Hepatocyte (in vitro differentiated cells): ENCODE measurements around the gene CYP2S1. TPM values are rescaled to one million over a fixed set of nuclear protein-coding genes. Genes with fewer than 3 reads are reported as not detected.

Source experiments
- DNase-seq: peaks from one replicate; pipeline ENCODE4 v3.0.0-alpha.2; 2016; ENCODE audit warnings: low spot score
- H2AFZ ChIP-seq: fragments of 200-600 bp; sonication (generic); 2 replicates; pipeline ENCODE4 v1.6.0; 2016; ENCODE audit warnings: antibody characterized with exemption, mild to moderate bottlenecking
- H3K27ac ChIP-seq: fragments of 200-600 bp; sonication (generic); 2 replicates; pipeline ENCODE4 v1.5.1; 2016; ENCODE audit warnings: mild to moderate bottlenecking
- H3K27me3 ChIP-seq: fragments of 200-600 bp; sonication (generic); 2 replicates; pipeline ENCODE4 v1.6.1; 2016
- H3K36me3 ChIP-seq: fragments of 200-600 bp; sonication (generic); replicated peaks from 2 replicates; pipeline ENCODE4 v1.5.1; 2016; ENCODE audit warnings: low read depth; ENCODE audit not compliant: insufficient read depth
- H3K4me1 ChIP-seq: fragments of 200-600 bp; sonication (generic); 2 replicates; pipeline ENCODE4 v1.5.1; 2016; ENCODE audit warnings: mild to moderate bottlenecking, moderate library complexity; ENCODE audit not compliant: insufficient read depth
- H3K4me2 ChIP-seq: fragments of 200-600 bp; sonication (generic); 2 replicates; pipeline ENCODE4 v1.6.0; 2016
- H3K4me3 ChIP-seq: fragments of 200-600 bp; sonication (generic); 2 replicates; pipeline ENCODE4 v1.5.1; 2016; ENCODE audit warnings: mild to moderate bottlenecking
- H3K79me2 ChIP-seq: fragments of 200-600 bp; sonication (generic); 2 replicates; pipeline ENCODE4 v1.6.0; 2017; ENCODE audit warnings: mild to moderate bottlenecking
- H3K9me2 ChIP-seq: fragments of 200-600 bp; sonication (generic); replicated peaks from 2 replicates; pipeline ENCODE4 v1.6.0; 2017; ENCODE audit warnings: mild to moderate bottlenecking; ENCODE audit not compliant: insufficient read depth
- H3K9me3 ChIP-seq: fragments of 200-600 bp; sonication (generic); 2 replicates; pipeline ENCODE4 v1.5.1; 2016; ENCODE audit warnings: low read depth, mild to moderate bottlenecking
- H4K20me1 ChIP-seq: fragments of 200-600 bp; sonication (generic); 2 replicates; pipeline ENCODE4 v1.6.0; 2016; ENCODE audit warnings: mild to moderate bottlenecking; ENCODE audit not compliant: insufficient read depth, poor library complexity, severe bottlenecking
- EZH2 ChIP-seq: fragments of 200-600 bp; sonication (generic); IDR thresholded peaks from 2 replicates; pipeline ENCODE4 v1.6.1; 2016; ENCODE audit warnings: antibody characterized with exemption, mild to moderate bottlenecking, borderline replicate concordance
- EZH2phosphoT487 ChIP-seq: fragments of 200-600 bp; sonication (generic); IDR thresholded peaks from one replicate; pipeline ENCODE4 v1.6.1; 2018; ENCODE audit warnings: antibody characterized with exemption, mild to moderate bottlenecking, low read depth, moderate library complexity; ENCODE audit not compliant: unreplicated experiment, severe bottlenecking
- WGBS: methylation state at CpG from one replicate; pipeline ENCODE4 v1.1.6; 2016; ENCODE audit warnings: low lambda C conversion rate; ENCODE audit errors: missing lambda C conversion rate; 5-methylcytosine and 5-hydroxymethylcytosine counted together
- polyA plus RNA-seq: library from polyadenylated mRNA; unstranded; fragments of >200 nt; fragmentation: Nextera tagmentation; extraction: Ambion mirVana; gene quantifications from 2 replicates; pipeline ENCODE4 v1.2.1, GENCODE V29; 2016
- total RNA-seq: library from RNA; depleted of rRNA; stranded (reverse); fragments of >200 nt; gene quantifications from 2 replicates; pipeline ENCODE4 v1.2.3, GENCODE V29; 2014
- TF ChIP-seq, protein P1 (sequence below): fragments of 200-600 bp; sonication (generic); IDR thresholded peaks from 2 replicates; pipeline ENCODE4 v1.5.1; 2016; ENCODE audit warnings: antibody characterized with exemption, mild to moderate bottlenecking; ENCODE audit not compliant: poor library complexity

The CYP2S1 gene
- total and polyA plus RNA-seq, 2 experiments from 2014 or later, result 11.6 to 23.7 TPM

DNA sequence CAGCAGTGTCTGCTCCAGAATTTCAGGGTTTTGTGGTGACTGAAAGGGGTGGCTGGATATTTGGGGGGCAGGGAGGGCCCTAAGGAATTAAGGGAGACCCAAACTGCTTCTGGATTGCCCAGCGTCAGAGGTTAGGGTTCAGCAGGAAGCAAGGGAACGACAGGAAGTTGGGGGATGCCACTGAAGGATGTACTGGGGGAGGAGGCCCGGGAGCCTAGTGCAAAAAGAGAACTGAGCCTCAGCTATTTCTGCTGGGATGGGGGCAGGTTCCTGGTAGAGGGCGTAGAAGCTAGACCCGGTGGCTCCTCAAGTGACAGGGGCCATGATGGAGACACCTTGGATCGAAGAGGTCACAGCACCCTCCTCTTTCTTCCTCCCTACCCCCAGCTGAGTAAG, 1.1 kb downstream of the CYP2S1 start:
- Histone ChIP-seq H3K27ac (no peak overlapping the region), H3K79me2 (no peaks in the 10 kb centered on the region), H3K4me3 (no peak overlapping the region), H3K4me1 (peaks cover 17% of the 10 kb centered on the region), H3K9me3 (no peaks in the 10 kb centered on the region), H3K27me3 (peaks cover 4% of the 10 kb centered on the region), H2AFZ (no peak overlapping the region), H3K9me2 (no peaks in the 10 kb centered on the region), H4K20me1 (no peaks in the 10 kb centered on the region), H3K36me3 (no peaks in the 10 kb centered on the region), H3K4me2 (peak overlapping the region; percentile 87)
- TF ChIP-seq, protein P1, sequence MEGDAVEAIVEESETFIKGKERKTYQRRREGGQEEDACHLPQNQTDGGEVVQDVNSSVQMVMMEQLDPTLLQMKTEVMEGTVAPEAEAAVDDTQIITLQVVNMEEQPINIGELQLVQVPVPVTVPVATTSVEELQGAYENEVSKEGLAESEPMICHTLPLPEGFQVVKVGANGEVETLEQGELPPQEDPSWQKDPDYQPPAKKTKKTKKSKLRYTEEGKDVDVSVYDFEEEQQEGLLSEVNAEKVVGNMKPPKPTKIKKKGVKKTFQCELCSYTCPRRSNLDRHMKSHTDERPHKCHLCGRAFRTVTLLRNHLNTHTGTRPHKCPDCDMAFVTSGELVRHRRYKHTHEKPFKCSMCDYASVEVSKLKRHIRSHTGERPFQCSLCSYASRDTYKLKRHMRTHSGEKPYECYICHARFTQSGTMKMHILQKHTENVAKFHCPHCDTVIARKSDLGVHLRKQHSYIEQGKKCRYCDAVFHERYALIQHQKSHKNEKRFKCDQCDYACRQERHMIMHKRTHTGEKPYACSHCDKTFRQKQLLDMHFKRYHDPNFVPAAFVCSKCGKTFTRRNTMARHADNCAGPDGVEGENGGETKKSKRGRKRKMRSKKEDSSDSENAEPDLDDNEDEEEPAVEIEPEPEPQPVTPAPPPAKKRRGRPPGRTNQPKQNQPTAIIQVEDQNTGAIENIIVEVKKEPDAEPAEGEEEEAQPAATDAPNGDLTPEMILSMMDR, result no peak
- no peak for TF ChIP-seq EZH2phosphoT487
- no peak for TF ChIP-seq EZH2
- DNase-seq, result no peak
- 63% methylated on average over 6 of the region's 6 CpGs for WGBS

DNA sequence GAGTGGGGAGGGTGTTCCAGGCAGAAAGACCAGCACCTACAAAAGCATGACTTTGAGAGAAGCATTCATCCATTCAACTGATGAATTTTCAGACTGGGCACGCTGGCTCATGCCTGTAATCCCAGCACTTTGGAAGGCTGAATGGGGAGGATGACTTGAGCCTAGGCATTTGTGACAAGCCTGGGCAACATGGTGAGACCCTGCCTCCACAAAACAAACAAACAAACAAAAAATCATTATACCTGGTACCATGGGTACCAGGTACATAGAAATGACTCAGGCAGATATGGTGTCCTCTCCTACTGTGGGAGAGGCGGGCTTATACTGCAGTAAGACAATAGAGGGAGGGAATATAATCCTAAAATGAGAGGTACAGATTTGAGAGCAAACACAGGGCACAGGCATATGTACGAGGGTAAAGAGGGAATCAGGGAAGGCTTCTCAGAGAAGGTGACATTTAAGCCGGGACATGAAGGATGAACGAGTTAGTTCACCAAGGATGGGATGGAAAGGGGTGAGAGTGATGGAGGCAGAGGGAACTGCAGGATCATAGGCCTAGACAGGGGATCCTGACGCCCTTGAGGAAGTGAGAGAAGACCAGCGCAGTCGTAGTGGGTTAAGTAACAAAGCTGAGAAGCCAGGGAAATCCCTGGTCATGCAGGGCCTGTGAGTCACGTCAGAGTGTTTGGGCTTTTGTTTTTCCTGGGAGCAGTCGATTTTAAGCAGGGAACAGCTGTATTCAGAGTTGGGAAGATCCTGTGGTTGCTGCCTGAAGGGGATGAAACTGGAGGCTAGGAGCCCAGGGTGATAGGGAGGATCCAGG, 2.9 kb downstream of the CYP2S1 start:
- no peaks in the 10 kb centered on the region for H3K36me3 ChIP-seq
- H3K27ac ChIP-seq, result no peak overlapping the region
- peaks cover 4% of the 10 kb centered on the region for H3K27me3 ChIP-seq
- no peak overlapping the region for H3K4me3 ChIP-seq
- H3K4me1 ChIP-seq, result peaks cover 10% of the 10 kb centered on the region
- WGBS, result 89% methylated on average over 10 of the region's 10 CpGs
- no peaks in the 10 kb centered on the region for H4K20me1 ChIP-seq
- H3K79me2 ChIP-seq, result no peaks in the 10 kb centered on the region
- no peaks in the 10 kb centered on the region for H3K9me3 ChIP-seq
- TF ChIP-seq, protein P1, result no peak
- TF ChIP-seq EZH2, result no peak
- no peak for TF ChIP-seq EZH2phosphoT487
- no peak for DNase-seq
- no peak overlapping the region for H2AFZ ChIP-seq
- no peaks in the 10 kb centered on the region for H3K9me2 ChIP-seq
- no peak overlapping the region for H3K4me2 ChIP-seq

DNA sequence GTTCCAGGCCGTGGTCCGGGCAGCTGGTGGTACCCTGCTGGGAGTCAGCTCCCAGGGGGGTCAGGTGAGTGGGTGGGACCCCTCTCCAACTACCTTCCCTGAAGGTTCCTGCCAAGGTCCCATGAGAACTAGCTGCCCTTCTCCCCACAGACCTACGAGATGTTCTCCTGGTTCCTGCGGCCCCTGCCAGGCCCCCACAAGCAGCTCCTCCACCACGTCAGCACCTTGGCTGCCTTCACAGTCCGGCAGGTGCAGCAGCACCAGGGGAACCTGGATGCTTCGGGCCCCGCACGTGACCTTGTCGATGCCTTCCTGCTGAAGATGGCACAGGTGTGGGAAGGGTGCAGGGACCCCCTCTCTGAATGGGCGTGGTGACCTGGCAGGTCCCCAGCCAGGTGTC, 5.5 kb downstream of the CYP2S1 start:
- no peaks in the 10 kb centered on the region for H4K20me1 ChIP-seq
- no peaks in the 10 kb centered on the region for H3K9me3 ChIP-seq
- H3K27ac ChIP-seq, result no peak overlapping the region
- no peaks in the 10 kb centered on the region for H3K36me3 ChIP-seq
- TF ChIP-seq, protein P1, result no peak
- TF ChIP-seq EZH2 (no peak), EZH2phosphoT487 (no peak)
- 93% methylated on average over 9 of the region's 11 CpGs for WGBS
- no peak overlapping the region for H3K4me3 ChIP-seq
- H3K27me3 ChIP-seq, result no peaks in the 10 kb centered on the region
- H3K9me2 ChIP-seq, result no peaks in the 10 kb centered on the region
- H3K4me2 ChIP-seq, result no peak overlapping the region
- no peaks in the 10 kb centered on the region for H3K79me2 ChIP-seq
- no peaks in the 10 kb centered on the region for H3K4me1 ChIP-seq
- DNase-seq, result no peak
- H2AFZ ChIP-seq, result no peak overlapping the region
